Keratinocyte (primary cell): ENCODE measurements around the gene MTA3. TPM values are rescaled to one million over a fixed set of nuclear protein-coding genes. Genes with fewer than 3 reads are reported as not detected.

Source experiments
- DNase-seq: peaks from one replicate; pipeline ENCODE4 v3.0.0-alpha.2; 2011; ENCODE audit warnings: low read depth, missing footprints, low spot score
- FAIRE-seq: peaks from 2 replicates; lab custom pipeline; 2011; peaks lifted over from hg19 to GRCh38; lab: Jason Lieb, UNC
- H2AFZ ChIP-seq: 2 replicates; pipeline ENCODE4 v1.6.0; 2012; ENCODE audit warnings: low read length, control low read depth, inconsistent platforms; ENCODE audit not compliant: control insufficient read depth
- H3K27ac ChIP-seq: 2 replicates; pipeline ENCODE4 v1.5.1; 2011; ENCODE audit warnings: low read length; ENCODE audit not compliant: control insufficient read depth, insufficient read depth
- H3K27me3 ChIP-seq: 3 replicates; pipeline ENCODE4 v1.6.0; 2011; ENCODE audit warnings: low read length; ENCODE audit not compliant: control insufficient read depth, insufficient read depth; ENCODE audit errors: extremely low read depth
- H3K36me3 ChIP-seq, 2 experiments: 2 replicates in 1 of 2; 3 replicates in 1 of 2; pipeline ENCODE4 v1.5.1; 2011; ENCODE audit warnings: low read length in 2 of 2, mild to moderate bottlenecking in 1 of 2; ENCODE audit not compliant: control insufficient read depth in 2 of 2, insufficient read depth in 2 of 2; ENCODE audit errors: extremely low read depth in 1 of 2
- H3K4me1 ChIP-seq: 3 replicates; pipeline ENCODE4 v1.5.1; 2011; ENCODE audit warnings: low read length; ENCODE audit not compliant: control insufficient read depth, insufficient read depth; ENCODE audit errors: extremely low read depth
- H3K4me2 ChIP-seq: 3 replicates; pipeline ENCODE4 v1.6.0; 2011; ENCODE audit warnings: low read depth, low read length; ENCODE audit not compliant: control insufficient read depth, insufficient read depth; ENCODE audit errors: extremely low read depth
- H3K4me3 ChIP-seq, 3 experiments: fragments of 200-600 bp in 1 of 3; sonication (generic) in 1 of 3; 2 replicates in 2 of 3; 3 replicates in 1 of 3; pipeline ENCODE4 v1.5.1; 2011 to 2016; ENCODE audit warnings: low read length in 3 of 3, mild to moderate bottlenecking in 3 of 3, control low read depth in 2 of 3, inconsistent platforms in 1 of 3, low read depth in 1 of 3, mixed read lengths in 1 of 3, mixed run types in 1 of 3, moderate library complexity in 1 of 3; ENCODE audit not compliant: control insufficient read depth in 2 of 3, insufficient read depth in 2 of 3; ENCODE audit errors: extremely low read depth in 1 of 3
- H3K79me2 ChIP-seq: 2 replicates; pipeline ENCODE4 v1.6.0; 2012; ENCODE audit warnings: low read length; ENCODE audit not compliant: control insufficient read depth, insufficient read depth
- H3K9ac ChIP-seq: 3 replicates; pipeline ENCODE4 v1.6.0; 2011; ENCODE audit warnings: low read length; ENCODE audit not compliant: control insufficient read depth, insufficient read depth; ENCODE audit errors: extremely low read depth
- H3K9me1 ChIP-seq: 3 replicates; pipeline ENCODE4 v1.6.0; 2011; ENCODE audit warnings: low read length; ENCODE audit not compliant: control insufficient read depth, insufficient read depth; ENCODE audit errors: extremely low read depth
- H3K9me3 ChIP-seq: 2 replicates; pipeline ENCODE4 v1.5.1; 2012; ENCODE audit warnings: low read depth, low read length; ENCODE audit not compliant: control insufficient read depth
- H4K20me1 ChIP-seq: 3 replicates; pipeline ENCODE4 v1.6.0; 2011; ENCODE audit warnings: low read length; ENCODE audit not compliant: control insufficient read depth, insufficient read depth; ENCODE audit errors: extremely low read depth
- CTCF ChIP-seq, 3 experiments: IDR thresholded peaks in 1 of 3; conservative IDR thresholded peaks in 1 of 3; optimal IDR thresholded peaks in 1 of 3; 2 replicates in 2 of 3; 3 replicates in 1 of 3; pipeline versions ENCODE3 to v1.5.1; 2011; ENCODE audit warnings: low read length in 3 of 3, mild to moderate bottlenecking in 3 of 3, moderate library complexity in 2 of 3, control low read depth in 1 of 3, inconsistent platforms in 1 of 3; ENCODE audit not compliant: insufficient read depth in 2 of 3; ENCODE audit errors: extremely low read depth in 1 of 3
- EZH2 ChIP-seq: IDR thresholded peaks from one replicate; pipeline ENCODE4 v1.6.1; 2012; ENCODE audit warnings: inconsistent platforms, mild to moderate bottlenecking, low read length, moderate library complexity
- dilution Hi-C: fragments of 300-500 bp; cut with MboI; formaldehyde crosslinking; loops from one replicate; pipeline ENCODE4 v1.7.0; 2020; ENCODE audit warnings: low sequenced_read_pairs; ENCODE audit not compliant: extremely low pct_ligation_motif_present
- polyA plus RNA-seq, 5 experiments: library from polyadenylated mRNA; depleted of rRNA in 3 of 5; stranded (reverse) in 3 of 5; stranded (forward) in 1 of 5; unstranded in 1 of 5; fragments of >200 nt; gene quantifications; 1 replicate in 1 of 5; 2 replicates in 3 of 5; 3 replicates in 1 of 5; pipeline versions ENCODE4 v1.2.1 to v1.2.3, GENCODE V29; 2011 to 2012; ENCODE audit warnings: missing spikeins in 2 of 5, low read depth in 1 of 5, low replicate concordance in 1 of 5

Gene MTA3
- polyA plus RNA-seq, 1 donor (not counting 4 experiments of a cell fraction or from before 2014, with no cell fraction given) = 34.3 TPM

- TF ChIP-seq EZH2 (no peak), CTCF (optimal IDR thresholded peaks at IDR 0.05 in 1 of 3, IDR thresholded peaks at IDR 0.05 in 1 of 3, conservative IDR thresholded peaks at IDR 0.05 in 1 of 3; ENCODE audit: extremely low read depth in 1 of 3, insufficient read depth in 2 of 3, low read length in 3 of 3) (no peak)
- Histone ChIP-seq H2AFZ (no peak overlapping the region), H3K27ac (no peak overlapping the region), H3K4me1 (no peaks in the 10 kb centered on the region), H4K20me1 (peaks cover 2% of the 10 kb centered on the region), H3K27me3 (no peaks in the 10 kb centered on the region), H3K79me2 (no peaks in the 10 kb centered on the region), H3K9me1 (no peaks in the 10 kb centered on the region), H3K9me3 (no peaks in the 10 kb centered on the region), H3K4me2 (no peak overlapping the region), H3K9ac (no peak overlapping the region), H3K4me3 (no peak overlapping the region), H3K36me3 (peaks cover 0 to 2% of the 10 kb centered on the region in 2 experiments)
- no peak for DNase-seq
- FAIRE-seq = no peak
- dilution Hi-C loops = no loop called here
Measured at GRCh38 chr2:42757981-42758740, 189.7 kb downstream of the MTA3 start.

GRCh38 chr2:42758751-42759150 lies 190.3 kb downstream of the MTA3 start:
- TF ChIP-seq CTCF (optimal IDR thresholded peaks at IDR 0.05 in 1 of 3, IDR thresholded peaks at IDR 0.05 in 1 of 3, conservative IDR thresholded peaks at IDR 0.05 in 1 of 3; ENCODE audit: extremely low read depth in 1 of 3, insufficient read depth in 2 of 3, low read length in 3 of 3) = no peak
- TF ChIP-seq EZH2 = no peak
- Histone ChIP-seq H3K4me1 (no peaks in the 10 kb centered on the region), H4K20me1 (peaks cover 2% of the 10 kb centered on the region), H3K9ac (no peak overlapping the region), H3K27me3 (no peaks in the 10 kb centered on the region), H3K27ac (no peak overlapping the region), H3K79me2 (no peaks in the 10 kb centered on the region), H3K9me3 (no peaks in the 10 kb centered on the region), H3K36me3 (peaks cover 0 to 2% of the 10 kb centered on the region in 2 experiments), H3K4me2 (no peak overlapping the region), H3K4me3 (no peak overlapping the region), H3K9me1 (no peaks in the 10 kb centered on the region), H2AFZ (no peak overlapping the region)
- dilution Hi-C loops = no loop called here
- FAIRE-seq = no peak
- DNase-seq = no peak
